ENCODE measurements around the gene LRRTM4.

DNA sequence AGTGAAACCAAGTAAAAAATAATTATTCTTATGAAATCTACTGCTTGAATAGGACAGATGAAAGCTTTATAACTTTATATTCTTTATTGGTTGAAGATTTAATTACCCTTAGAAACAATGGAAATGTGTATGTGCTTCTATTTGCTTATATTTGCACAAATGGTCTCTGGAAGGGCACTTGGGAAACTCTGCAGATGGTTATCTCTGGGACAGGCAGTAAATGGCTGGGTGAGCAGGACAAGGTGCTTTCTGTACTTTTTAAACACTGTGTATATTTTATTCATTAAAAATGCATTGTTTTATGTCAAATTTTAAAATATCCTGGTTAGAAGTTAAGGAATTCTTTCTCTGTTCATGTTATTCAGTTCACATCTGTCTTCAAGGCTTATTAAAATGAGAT lies 131.1 kb downstream of the LRRTM4 start:
- TF ChIP-seq, protein P1, sequence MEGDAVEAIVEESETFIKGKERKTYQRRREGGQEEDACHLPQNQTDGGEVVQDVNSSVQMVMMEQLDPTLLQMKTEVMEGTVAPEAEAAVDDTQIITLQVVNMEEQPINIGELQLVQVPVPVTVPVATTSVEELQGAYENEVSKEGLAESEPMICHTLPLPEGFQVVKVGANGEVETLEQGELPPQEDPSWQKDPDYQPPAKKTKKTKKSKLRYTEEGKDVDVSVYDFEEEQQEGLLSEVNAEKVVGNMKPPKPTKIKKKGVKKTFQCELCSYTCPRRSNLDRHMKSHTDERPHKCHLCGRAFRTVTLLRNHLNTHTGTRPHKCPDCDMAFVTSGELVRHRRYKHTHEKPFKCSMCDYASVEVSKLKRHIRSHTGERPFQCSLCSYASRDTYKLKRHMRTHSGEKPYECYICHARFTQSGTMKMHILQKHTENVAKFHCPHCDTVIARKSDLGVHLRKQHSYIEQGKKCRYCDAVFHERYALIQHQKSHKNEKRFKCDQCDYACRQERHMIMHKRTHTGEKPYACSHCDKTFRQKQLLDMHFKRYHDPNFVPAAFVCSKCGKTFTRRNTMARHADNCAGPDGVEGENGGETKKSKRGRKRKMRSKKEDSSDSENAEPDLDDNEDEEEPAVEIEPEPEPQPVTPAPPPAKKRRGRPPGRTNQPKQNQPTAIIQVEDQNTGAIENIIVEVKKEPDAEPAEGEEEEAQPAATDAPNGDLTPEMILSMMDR (IDR thresholded peaks at IDR 0.05), result no peak
- no peak for TF ChIP-seq EZH2 (IDR thresholded peaks at IDR 0.05; ENCODE audit: borderline replicate concordance, insufficient read depth, low read depth, low read length, poor library complexity, severe bottlenecking)
